Measurements from ENCODE around the gene ZBTB20.

The ZBTB20 gene

GRCh38 chr3:114333180-114333922, 813.7 kb downstream of the ZBTB20 start:
- Histone ChIP-seq H3K9ac (ENCODE audit: low read depth, low read length) (no peak overlapping the region), H3K36me3 (ENCODE audit: control insufficient read depth, insufficient read depth, low read length) (no peaks in the 10 kb centered on the region), H3K4me3 (ENCODE audit: low read depth, low read length) (no peak overlapping the region), H3K4me1 (ENCODE audit: control insufficient read depth, insufficient read depth, low read length) (peaks cover 30% of the 10 kb centered on the region), H3K9me3 (ENCODE audit: control insufficient read depth, insufficient read depth, low read length) (no peaks in the 10 kb centered on the region), H3K27me3 (ENCODE audit: control insufficient read depth, insufficient read depth, low read length) (no peaks in the 10 kb centered on the region)

GRCh38 chr3:114332342-114333179, 814.5 kb downstream of the ZBTB20 start:
- no peak overlapping the region for H3K4me3 ChIP-seq (ENCODE audit: low read depth, low read length)
- H3K4me1 ChIP-seq (ENCODE audit: control insufficient read depth, insufficient read depth, low read length): peaks cover 30% of the 10 kb centered on the region
- H3K27me3 ChIP-seq (ENCODE audit: control insufficient read depth, insufficient read depth, low read length): no peaks in the 10 kb centered on the region
- no peaks in the 10 kb centered on the region for H3K36me3 ChIP-seq (ENCODE audit: control insufficient read depth, insufficient read depth, low read length)
- no peaks in the 10 kb centered on the region for H3K9me3 ChIP-seq (ENCODE audit: control insufficient read depth, insufficient read depth, low read length)
- no peak overlapping the region for H3K9ac ChIP-seq (ENCODE audit: low read depth, low read length)

- H3K9me3 ChIP-seq (ENCODE audit: control insufficient read depth, insufficient read depth, low read length): no peaks in the 10 kb centered on the region
- H3K4me3 ChIP-seq (ENCODE audit: low read depth, low read length): no peak overlapping the region
- H3K4me1 ChIP-seq (ENCODE audit: control insufficient read depth, insufficient read depth, low read length): peaks cover 30% of the 10 kb centered on the region
- no peak overlapping the region for H3K9ac ChIP-seq (ENCODE audit: low read depth, low read length)
- no peaks in the 10 kb centered on the region for H3K27me3 ChIP-seq (ENCODE audit: control insufficient read depth, insufficient read depth, low read length)
- no peaks in the 10 kb centered on the region for H3K36me3 ChIP-seq (ENCODE audit: control insufficient read depth, insufficient read depth, low read length)
Measured at GRCh38 chr3:114331710-114332109, 815.4 kb downstream of the ZBTB20 start.

GRCh38 chr3:114331007-114331406, 816.1 kb downstream of the ZBTB20 start:
- Histone ChIP-seq H3K9me3 (ENCODE audit: control insufficient read depth, insufficient read depth, low read length) (no peaks in the 10 kb centered on the region), H3K27me3 (ENCODE audit: control insufficient read depth, insufficient read depth, low read length) (no peaks in the 10 kb centered on the region), H3K36me3 (ENCODE audit: control insufficient read depth, insufficient read depth, low read length) (no peaks in the 10 kb centered on the region), H3K4me3 (ENCODE audit: low read depth, low read length) (no peak overlapping the region), H3K9ac (ENCODE audit: low read depth, low read length) (no peak overlapping the region), H3K4me1 (ENCODE audit: control insufficient read depth, insufficient read depth, low read length) (peaks cover 25% of the 10 kb centered on the region)

GRCh38 chr3:114329823-114330222, 817.3 kb downstream of the ZBTB20 start:
- Histone ChIP-seq H3K27me3 (ENCODE audit: control insufficient read depth, insufficient read depth, low read length) (no peaks in the 10 kb centered on the region), H3K9ac (ENCODE audit: low read depth, low read length) (no peak overlapping the region)

GRCh38 chr3:114328345-114328744, 818.7 kb downstream of the ZBTB20 start:
- no peaks in the 10 kb centered on the region for H3K27me3 ChIP-seq (ENCODE audit: control insufficient read depth, insufficient read depth, low read length)
- H3K4me3 ChIP-seq (ENCODE audit: low read depth, low read length): no peak overlapping the region
- H3K9me3 ChIP-seq (ENCODE audit: control insufficient read depth, insufficient read depth, low read length): no peaks in the 10 kb centered on the region
- H3K4me1 ChIP-seq (ENCODE audit: control insufficient read depth, insufficient read depth, low read length): peaks cover 20% of the 10 kb centered on the region
- no peak overlapping the region for H3K9ac ChIP-seq (ENCODE audit: low read depth, low read length)
- no peaks in the 10 kb centered on the region for H3K36me3 ChIP-seq (ENCODE audit: control insufficient read depth, insufficient read depth, low read length)

More at GRCh38 chr3:114329823-114330222, 817.3 kb downstream of the ZBTB20 start:
- Histone ChIP-seq H3K4me3 (ENCODE audit: low read depth, low read length) (no peak overlapping the region), H3K4me1 (ENCODE audit: control insufficient read depth, insufficient read depth, low read length) (peaks cover 22% of the 10 kb centered on the region), H3K9me3 (ENCODE audit: control insufficient read depth, insufficient read depth, low read length) (no peaks in the 10 kb centered on the region), H3K36me3 (ENCODE audit: control insufficient read depth, insufficient read depth, low read length) (no peaks in the 10 kb centered on the region)

GRCh38 chr3:114327665-114328064, 819.4 kb downstream of the ZBTB20 start:
- Histone ChIP-seq H3K27me3 (ENCODE audit: control insufficient read depth, insufficient read depth, low read length) (no peaks in the 10 kb centered on the region), H3K9me3 (ENCODE audit: control insufficient read depth, insufficient read depth, low read length) (no peaks in the 10 kb centered on the region), H3K9ac (ENCODE audit: low read depth, low read length) (no peak overlapping the region), H3K36me3 (ENCODE audit: control insufficient read depth, insufficient read depth, low read length) (no peaks in the 10 kb centered on the region), H3K4me1 (ENCODE audit: control insufficient read depth, insufficient read depth, low read length) (peaks cover 14% of the 10 kb centered on the region), H3K4me3 (ENCODE audit: low read depth, low read length) (no peak overlapping the region)

GRCh38 chr3:114323546-114324254, 823.4 kb downstream of the ZBTB20 start:
- Histone ChIP-seq H3K4me3 (ENCODE audit: low read depth, low read length) (no peak overlapping the region), H3K4me1 (ENCODE audit: control insufficient read depth, insufficient read depth, low read length) (peaks cover 25% of the 10 kb centered on the region), H3K27me3 (ENCODE audit: control insufficient read depth, insufficient read depth, low read length) (no peaks in the 10 kb centered on the region), H3K9ac (ENCODE audit: low read depth, low read length) (no peak overlapping the region), H3K9me3 (ENCODE audit: control insufficient read depth, insufficient read depth, low read length) (no peaks in the 10 kb centered on the region), H3K36me3 (ENCODE audit: control insufficient read depth, insufficient read depth, low read length) (no peaks in the 10 kb centered on the region)

GRCh38 chr3:114320246-114320645, 826.8 kb downstream of the ZBTB20 start:
- H3K9ac ChIP-seq (ENCODE audit: low read depth, low read length): no peak overlapping the region
- H3K9me3 ChIP-seq (ENCODE audit: control insufficient read depth, insufficient read depth, low read length): no peaks in the 10 kb centered on the region
- peaks cover 30% of the 10 kb centered on the region for H3K4me1 ChIP-seq (ENCODE audit: control insufficient read depth, insufficient read depth, low read length)
- no peak overlapping the region for H3K4me3 ChIP-seq (ENCODE audit: low read depth, low read length)
- H3K27me3 ChIP-seq (ENCODE audit: control insufficient read depth, insufficient read depth, low read length): no peaks in the 10 kb centered on the region
- no peaks in the 10 kb centered on the region for H3K36me3 ChIP-seq (ENCODE audit: control insufficient read depth, insufficient read depth, low read length)

GRCh38 chr3:114319453-114319852, 827.6 kb downstream of the ZBTB20 start:
- Histone ChIP-seq H3K4me3 (ENCODE audit: low read depth, low read length) (no peak overlapping the region), H3K27me3 (ENCODE audit: control insufficient read depth, insufficient read depth, low read length) (no peaks in the 10 kb centered on the region), H3K9ac (ENCODE audit: low read depth, low read length) (no peak overlapping the region), H3K4me1 (ENCODE audit: control insufficient read depth, insufficient read depth, low read length) (peaks cover 23% of the 10 kb centered on the region), H3K36me3 (ENCODE audit: control insufficient read depth, insufficient read depth, low read length) (no peaks in the 10 kb centered on the region), H3K9me3 (ENCODE audit: control insufficient read depth, insufficient read depth, low read length) (no peaks in the 10 kb centered on the region)

GRCh38 chr3:114318295-114318694, 828.8 kb downstream of the ZBTB20 start:
- Histone ChIP-seq H3K9me3 (ENCODE audit: control insufficient read depth, insufficient read depth, low read length) (no peaks in the 10 kb centered on the region), H3K36me3 (ENCODE audit: control insufficient read depth, insufficient read depth, low read length) (no peaks in the 10 kb centered on the region), H3K9ac (ENCODE audit: low read depth, low read length) (no peak overlapping the region)

More at GRCh38 chr3:114318295-114318694, 828.8 kb downstream of the ZBTB20 start:
- no peaks in the 10 kb centered on the region for H3K27me3 ChIP-seq (ENCODE audit: control insufficient read depth, insufficient read depth, low read length)
- H3K4me1 ChIP-seq (ENCODE audit: control insufficient read depth, insufficient read depth, low read length): peaks cover 20% of the 10 kb centered on the region
- H3K4me3 ChIP-seq (ENCODE audit: low read depth, low read length): no peak overlapping the region

Data from iPS-15b (cell line).